HG03064 (cell line): ENCODE measurements around the gene AGAP1.

Source experiments
- ATAC-seq: cut with Tn5 transposase; IDR thresholded peaks from one replicate; pipeline ENCODE4 v1.9.1; 2021; ENCODE audit warnings: low read depth; ENCODE audit not compliant: unreplicated experiment

AGAP1 gene

DNA sequence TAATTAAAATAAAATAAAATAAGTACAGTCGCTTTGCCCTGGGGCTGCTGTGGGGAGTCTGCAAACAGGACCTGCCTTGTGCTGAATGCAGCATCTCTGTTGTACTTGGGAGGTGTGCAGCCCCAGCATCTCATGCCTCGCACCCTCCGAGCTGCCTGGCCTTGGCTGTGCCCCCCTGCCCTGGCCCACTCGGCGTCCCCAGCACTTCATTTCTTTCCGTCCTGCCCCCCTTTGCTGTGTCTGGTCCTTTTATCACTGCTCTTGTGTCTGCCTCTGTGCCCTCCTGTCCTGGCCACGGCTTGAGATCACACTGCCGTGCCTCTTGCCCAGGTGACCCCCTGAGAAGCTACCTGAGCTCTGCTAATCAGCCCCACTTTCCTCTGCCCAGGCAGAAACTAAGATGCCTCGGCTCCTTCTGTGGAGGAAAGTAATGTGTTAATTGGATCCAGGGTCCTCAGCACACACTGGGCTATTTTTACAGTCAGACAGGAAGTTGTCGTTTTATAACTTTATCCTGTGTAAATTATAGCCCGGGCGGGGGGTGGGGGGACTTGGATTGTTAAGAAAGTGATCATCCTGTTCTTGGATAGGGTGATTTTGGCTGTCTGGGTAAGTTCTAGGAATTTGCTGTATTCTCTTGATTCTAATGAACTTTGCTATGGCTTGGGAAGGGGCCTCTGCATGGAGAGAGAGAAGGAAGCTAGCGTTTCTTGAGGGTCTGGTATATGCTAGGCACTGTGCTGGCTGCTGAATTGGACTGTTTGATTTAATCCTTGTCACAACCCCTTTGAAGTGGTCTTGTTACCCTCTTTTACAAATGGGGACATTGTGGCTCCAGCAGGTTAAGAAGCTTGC, 69.4 kb downstream of the AGAP1 start:
- no peak for ATAC-seq

GRCh38 chr2:235564066-235564465, 70.2 kb downstream of the AGAP1 start:
- no peak for ATAC-seq

DNA sequence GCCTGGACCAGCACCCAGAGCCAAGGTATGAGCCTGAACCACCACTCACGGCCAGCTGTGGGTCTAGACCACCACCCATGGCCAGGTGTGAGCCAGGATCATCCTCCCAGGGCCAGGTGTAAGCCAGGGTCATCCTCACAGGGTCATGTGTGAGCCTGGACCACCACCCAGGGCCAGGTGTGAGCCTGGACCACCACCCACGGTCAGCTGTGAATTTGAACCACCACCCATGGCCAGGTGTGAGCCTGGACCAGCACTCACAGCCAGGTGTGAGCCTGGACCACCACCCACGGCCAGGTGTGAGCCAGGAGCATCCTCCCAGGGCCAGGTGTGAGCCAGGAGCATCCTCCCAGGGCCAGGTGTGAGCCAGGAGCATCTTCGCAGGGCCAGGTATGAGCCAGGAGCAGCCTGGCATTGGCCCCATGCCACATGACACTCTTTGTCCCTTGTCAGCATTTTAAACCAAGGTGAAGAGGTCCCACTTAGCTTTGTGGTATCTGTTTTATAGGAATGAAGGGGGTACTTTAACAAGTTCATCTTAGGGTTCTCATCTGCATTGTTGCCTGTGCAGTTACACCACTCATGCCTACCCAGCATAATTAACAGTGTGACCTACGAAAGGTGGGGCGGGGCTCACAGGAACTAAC, 71.2 kb downstream of the AGAP1 start:
- no peak for ATAC-seq

DNA sequence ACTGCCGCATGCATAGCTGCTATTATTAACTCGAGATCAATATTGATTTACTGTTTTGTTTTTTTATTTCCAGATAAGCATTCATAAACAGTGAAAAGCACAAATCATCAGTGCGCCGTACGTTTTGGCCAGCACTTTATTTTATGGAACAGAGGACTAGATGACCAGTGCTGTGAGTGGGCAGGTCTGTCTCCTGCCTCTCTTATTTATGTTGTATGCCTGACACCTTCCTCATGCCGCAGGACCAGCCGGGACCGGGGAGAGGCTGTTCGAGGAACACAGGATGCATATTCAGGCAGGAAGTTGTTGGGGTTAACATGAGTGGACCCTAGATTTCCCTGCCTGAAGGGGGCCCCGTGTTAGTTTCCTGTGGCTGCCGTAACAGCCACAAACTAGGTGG, 72.6 kb downstream of the AGAP1 start:
- ATAC-seq = no peak

DNA sequence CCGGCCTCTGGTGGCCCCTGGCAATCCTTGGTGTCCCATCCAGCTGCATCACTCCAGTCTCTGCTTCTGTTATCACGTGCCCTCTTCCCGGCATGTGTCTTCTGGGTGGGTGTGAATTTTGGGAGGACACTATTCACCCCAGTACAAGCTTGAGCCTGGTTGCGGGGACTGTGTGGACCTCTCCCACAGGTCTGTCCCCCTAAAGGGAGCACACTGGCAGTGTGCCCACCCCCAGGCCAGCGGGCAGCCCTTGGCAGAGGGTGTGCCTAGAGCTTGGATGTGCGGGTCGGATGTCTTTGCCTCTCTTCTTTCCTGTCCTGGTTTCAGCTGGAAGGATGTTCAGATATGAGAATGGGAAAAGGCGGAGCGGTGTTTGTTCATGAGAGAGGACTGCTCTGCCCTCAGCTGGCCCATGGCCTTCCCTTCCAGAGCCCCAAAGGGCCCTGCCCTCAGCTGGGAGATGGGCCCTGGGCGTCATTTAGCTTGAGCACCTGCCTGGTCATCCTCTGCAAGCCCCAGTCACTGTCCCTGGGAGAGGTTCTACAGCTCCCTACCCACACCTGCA, 73.2 kb downstream of the AGAP1 start:
- ATAC-seq = no peak

GRCh38 chr2:235567842-235568241, 74.0 kb downstream of the AGAP1 start:
- no peak for ATAC-seq

DNA sequence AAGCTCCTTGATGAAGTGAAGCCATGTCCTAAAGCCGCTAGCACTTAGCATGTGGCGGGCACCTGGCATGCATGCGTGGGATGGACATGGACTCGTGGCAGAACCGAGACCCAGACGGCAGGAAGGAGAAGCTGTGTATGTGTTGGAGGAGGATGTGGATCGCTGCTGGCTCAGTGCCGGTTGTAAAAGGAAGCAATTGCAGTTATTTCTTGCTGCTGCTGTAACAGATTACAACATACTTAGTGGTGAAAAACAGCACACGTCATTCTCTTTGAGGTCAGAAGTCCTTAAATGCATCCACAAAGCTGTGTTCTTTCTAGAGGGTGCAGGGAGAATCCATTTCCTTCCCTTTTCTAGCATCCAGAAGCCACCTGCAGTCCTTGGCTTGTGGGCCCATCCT, 74.6 kb downstream of the AGAP1 start:
- no peak for ATAC-seq

- no peak for ATAC-seq
Observed at GRCh38 chr2:235569837-235570236, 76.0 kb downstream of the AGAP1 start.

DNA sequence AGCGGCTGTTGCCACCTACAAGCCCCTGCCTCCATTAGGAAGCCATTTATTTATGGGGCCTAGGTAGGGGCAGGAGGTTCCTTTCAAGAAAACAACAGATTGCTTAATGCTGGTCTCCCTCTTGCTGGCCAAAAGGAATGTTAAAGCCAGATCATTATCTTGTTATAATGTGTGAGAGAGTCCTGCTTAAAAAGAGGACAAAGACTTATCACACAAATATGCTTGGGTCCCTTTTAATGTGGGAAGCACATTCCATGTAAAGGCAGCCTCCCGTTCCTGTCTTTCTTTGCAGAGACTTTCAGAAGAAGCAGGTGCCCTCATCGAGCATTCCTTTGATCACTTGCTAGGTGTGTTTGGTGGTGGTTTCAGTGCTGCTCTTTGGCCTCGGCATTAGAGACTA, 76.4 kb downstream of the AGAP1 start:
- no peak for ATAC-seq

DNA sequence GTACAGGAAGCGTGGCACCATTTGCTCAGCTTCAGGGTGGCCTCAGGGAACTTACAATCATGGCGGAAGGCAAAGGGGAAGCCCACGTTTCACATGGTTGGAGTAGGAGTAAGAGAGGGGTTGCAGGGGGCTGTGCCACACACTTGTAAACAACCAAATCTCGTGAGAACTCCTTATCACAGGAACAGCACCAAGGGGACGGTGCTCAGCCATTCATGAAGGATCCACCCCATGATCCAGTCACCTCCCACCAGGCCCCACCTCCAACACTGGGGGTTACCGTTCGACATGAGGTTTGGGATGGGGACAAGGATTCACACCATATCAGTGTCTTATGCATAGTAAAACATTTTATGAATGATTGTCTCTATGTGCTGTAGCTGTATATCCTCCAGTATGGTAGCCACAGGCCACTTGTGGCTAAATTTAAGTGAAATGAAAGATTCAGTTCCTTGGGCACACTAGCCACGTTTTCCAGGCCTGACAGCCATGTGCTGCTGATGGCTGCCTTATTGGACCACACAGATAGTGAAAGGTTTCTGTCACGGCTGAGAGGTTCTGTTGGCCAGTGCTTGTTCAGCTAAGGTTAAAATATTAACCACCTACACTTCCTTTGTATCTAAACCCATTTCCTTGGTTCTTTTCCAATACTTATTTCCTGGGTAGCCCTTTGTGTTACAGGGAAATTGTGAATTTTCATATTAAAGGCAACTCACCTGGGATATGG, 77.3 kb downstream of the AGAP1 start:
- no peak for ATAC-seq

DNA sequence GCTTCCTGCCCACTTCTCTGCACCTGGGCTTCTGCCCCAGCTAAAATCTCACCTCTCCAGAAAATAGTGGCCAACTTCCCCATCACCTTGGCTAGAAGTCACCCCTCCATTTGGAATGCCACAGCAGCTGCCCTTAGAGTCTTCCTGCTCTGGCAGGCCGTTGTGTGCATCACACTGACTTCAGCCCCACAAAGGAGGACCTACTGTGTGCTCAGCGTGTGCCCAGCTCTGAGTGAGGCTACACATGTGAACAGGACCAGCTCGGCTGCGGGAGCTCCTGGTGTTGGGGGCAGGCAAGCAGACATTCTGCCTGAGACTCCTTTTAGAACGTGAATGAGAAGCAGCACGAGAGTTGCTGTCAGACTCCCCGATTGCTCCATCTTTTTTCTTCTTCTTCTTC, 78.7 kb downstream of the AGAP1 start:
- ATAC-seq = no peak

GRCh38 chr2:235573331-235574221, 79.7 kb downstream of the AGAP1 start:
- no peak for ATAC-seq

GRCh38 chr2:235575431-235575830, 81.6 kb downstream of the AGAP1 start:
- ATAC-seq = no peak

GRCh38 chr2:235575904-235576303, 82.1 kb downstream of the AGAP1 start:
- no peak for ATAC-seq

GRCh38 chr2:235576337-235576910, 82.6 kb downstream of the AGAP1 start:
- ATAC-seq = no peak

DNA sequence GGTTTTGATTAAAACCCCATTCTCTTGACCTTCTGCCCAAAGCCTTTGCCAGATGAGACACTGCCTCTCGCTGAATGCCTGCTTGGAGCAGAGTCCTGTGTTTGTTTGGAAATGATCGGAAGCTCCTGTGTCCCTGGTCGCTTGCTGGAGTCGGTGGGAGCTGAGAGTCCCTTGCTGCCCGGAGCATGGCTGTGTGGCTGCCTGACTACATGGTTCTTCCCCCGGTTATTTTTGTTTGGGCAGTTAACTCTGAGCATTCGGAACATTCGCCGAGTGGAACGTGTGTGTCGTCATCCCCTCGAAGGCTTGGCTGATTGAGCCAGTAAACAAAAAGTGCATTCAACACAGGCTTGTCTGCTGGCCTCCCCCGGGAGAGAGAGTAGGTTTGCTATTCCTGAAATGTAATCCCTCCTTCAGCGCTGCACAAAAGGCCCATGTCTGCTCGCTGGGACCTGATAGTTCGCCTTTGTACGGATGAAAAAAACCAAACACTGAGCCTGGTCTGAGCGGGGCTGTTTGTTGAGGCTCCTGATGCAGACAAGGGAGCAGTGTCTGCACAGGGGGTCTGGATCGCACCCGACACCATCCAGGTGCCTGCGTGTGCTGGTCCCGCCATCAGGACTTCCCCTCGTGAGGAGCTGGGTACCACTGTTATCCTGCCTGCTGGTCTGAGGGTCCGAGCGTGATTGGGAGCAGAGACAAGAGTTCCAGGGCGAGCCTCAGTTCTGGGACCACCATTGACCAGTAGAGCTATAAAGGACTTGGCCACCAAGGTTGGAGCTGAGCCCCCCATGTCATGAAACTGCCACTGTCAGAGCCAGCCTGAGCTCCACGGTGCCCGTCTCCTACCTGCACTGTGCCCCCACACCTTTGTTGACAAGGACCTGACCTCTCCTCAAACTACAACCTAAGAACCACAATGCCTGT, 83.8 kb downstream of the AGAP1 start:
- no peak for ATAC-seq

DNA sequence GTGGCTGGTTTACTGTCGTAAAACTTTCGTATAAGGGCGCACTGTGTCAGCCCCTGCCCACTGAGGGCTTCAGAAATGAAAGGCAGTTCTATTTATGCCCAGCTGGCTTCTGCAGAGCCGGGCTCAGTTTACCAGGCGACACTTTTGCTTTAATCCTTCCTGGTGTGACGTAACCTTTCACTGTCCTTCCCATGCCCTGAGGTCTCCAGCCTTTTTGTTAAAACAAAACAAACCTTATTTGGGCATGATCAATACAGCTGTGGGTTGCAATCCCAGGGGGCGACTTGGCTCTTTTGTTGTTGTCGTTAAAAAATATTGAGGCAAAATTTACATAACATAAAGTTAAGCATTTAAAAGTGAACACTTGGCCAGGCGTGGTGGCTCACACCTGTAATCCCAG, 85.3 kb downstream of the AGAP1 start:
- ATAC-seq = no peak

DNA sequence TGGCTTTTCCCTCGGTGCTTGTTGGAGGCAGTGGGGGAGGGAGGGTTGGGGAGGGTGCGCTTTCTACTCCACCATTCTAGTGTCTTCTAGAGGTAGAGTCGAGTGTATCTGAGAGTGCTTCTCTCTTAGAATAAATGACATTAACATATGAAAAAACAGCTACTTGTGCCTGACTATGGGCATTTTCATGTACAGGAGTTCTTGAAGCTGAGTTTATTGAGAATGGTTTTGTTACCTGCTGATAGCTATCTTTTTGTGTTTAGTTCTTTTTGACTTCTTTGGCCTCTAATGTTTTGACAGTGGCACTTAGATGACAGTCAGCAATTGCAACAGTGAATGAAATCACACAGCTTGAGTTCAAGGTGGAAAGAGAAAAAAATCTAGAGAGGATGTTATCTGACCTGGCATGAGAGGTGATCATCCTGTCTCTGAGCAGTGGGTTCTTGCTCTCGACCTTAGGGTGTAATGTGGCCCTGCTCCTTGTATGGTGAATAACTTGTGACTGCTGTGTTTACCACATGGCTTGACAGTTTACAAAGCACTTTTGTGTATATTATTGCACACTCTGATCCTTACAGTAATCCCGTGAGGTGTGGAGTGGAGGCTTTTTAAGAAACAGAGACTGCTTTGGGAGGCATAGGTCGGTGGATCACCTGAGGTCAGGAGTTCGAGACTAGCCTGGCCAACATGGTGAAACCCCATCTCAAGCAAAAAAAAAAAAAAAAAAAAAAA, 86.7 kb downstream of the AGAP1 start:
- no peak for ATAC-seq
